Liver (tissue), 9 donors: Measurements from ENCODE around the gene ABCA13. TPM values are rescaled to one million over a fixed set of nuclear protein-coding genes. Genes with fewer than 3 reads are reported as not detected.

Source experiments
- DNase-seq: peaks from one replicate; pipeline ENCODE4 v3.0.0-alpha.2; 2017; ENCODE audit warnings: low spot score
- H3K27ac ChIP-seq, 2 donors: one replicate each; pipeline ENCODE4 v1.7.0; 2013; ENCODE audit warnings: inconsistent platforms in 2 of 2, low read length in 2 of 2, control low read depth in 1 of 2, low read depth in 1 of 2, mild to moderate bottlenecking in 1 of 2
- H3K27me3 ChIP-seq, 4 donors: one replicate each; pipeline versions ENCODE4 v1.6.1 to v1.7.0; 2013; ENCODE audit warnings: low read length in 3 of 4, inconsistent platforms in 1 of 4, mild to moderate bottlenecking in 1 of 4, moderate library complexity in 1 of 4; ENCODE audit not compliant: control insufficient read depth in 4 of 4, insufficient read depth in 4 of 4
- H3K36me3 ChIP-seq, 4 donors: one replicate each; pipeline versions ENCODE4 v1.6.1 to v1.7.0; 2013; ENCODE audit warnings: low read length in 3 of 4, mild to moderate bottlenecking in 3 of 4, low read depth in 1 of 4, moderate library complexity in 1 of 4; ENCODE audit not compliant: control insufficient read depth in 4 of 4, insufficient read depth in 3 of 4
- H3K4me1 ChIP-seq, 4 donors: one replicate each; pipeline versions ENCODE4 v1.6.1 to v1.7.0; 2013; ENCODE audit warnings: low read length in 3 of 4, mild to moderate bottlenecking in 3 of 4, moderate library complexity in 1 of 4; ENCODE audit not compliant: control insufficient read depth in 4 of 4, insufficient read depth in 4 of 4
- H3K4me3 ChIP-seq, 3 donors: one replicate each; pipeline versions ENCODE4 v1.6.1 to v1.7.0; 2013; ENCODE audit warnings: low read length in 3 of 3, control low read depth in 1 of 3, low read depth in 1 of 3, mild to moderate bottlenecking in 1 of 3
- H3K9ac ChIP-seq, 2 donors: one replicate each; pipeline ENCODE4 v1.7.0; 2013; ENCODE audit warnings: low read length in 2 of 2, mild to moderate bottlenecking in 2 of 2, moderate library complexity in 2 of 2, control low read depth in 1 of 2, low read depth in 1 of 2
- H3K9me3 ChIP-seq, 4 donors: one replicate each; pipeline versions ENCODE4 v1.6.1 to v1.7.0; 2013; ENCODE audit warnings: low read length in 3 of 4; ENCODE audit not compliant: control insufficient read depth in 4 of 4
- ATF3 ChIP-seq: IDR thresholded peaks from 2 replicates; pipeline ENCODE4 v1.6.1; 2016; ENCODE audit warnings: antibody characterized with exemption
- EGR1 ChIP-seq, 2 donors: IDR thresholded peaks; 2 replicates each; pipeline ENCODE4 v1.6.1; 2016 to 2018; ENCODE audit warnings: antibody characterized with exemption in 2 of 2, low read depth in 2 of 2
- FOXA1 ChIP-seq: IDR thresholded peaks from 2 replicates; pipeline ENCODE4 v1.6.1; 2016; ENCODE audit warnings: antibody characterized with exemption
- FOXA2 ChIP-seq: IDR thresholded peaks from 2 replicates; pipeline ENCODE4 v1.6.1; 2016; ENCODE audit warnings: antibody characterized with exemption
- GABPA ChIP-seq, 2 donors: IDR thresholded peaks in 1 of 2; conservative IDR thresholded peaks in 1 of 2; 2 replicates each; pipeline ENCODE4 v1.6.1; 2016; ENCODE audit warnings: antibody characterized with exemption in 2 of 2, mild to moderate bottlenecking in 1 of 2, moderate library complexity in 1 of 2
- HNF4A ChIP-seq, 2 donors: conservative IDR thresholded peaks; 2 replicates each; pipeline ENCODE4 v1.6.1; 2016; ENCODE audit warnings: antibody characterized with exemption in 2 of 2, mild to moderate bottlenecking in 2 of 2
- HNF4G ChIP-seq: IDR thresholded peaks from 2 replicates; pipeline ENCODE4 v1.6.1; 2016; ENCODE audit warnings: antibody characterized with exemption
- RAD21 ChIP-seq, 2 donors: IDR thresholded peaks; 2 replicates each; pipeline ENCODE4 v1.6.1; 2016; ENCODE audit warnings: antibody characterized with exemption in 2 of 2, mild to moderate bottlenecking in 2 of 2
- REST ChIP-seq: IDR thresholded peaks from 2 replicates; pipeline ENCODE4 v1.6.1; 2016; ENCODE audit warnings: antibody characterized with exemption, mild to moderate bottlenecking
- RXRA ChIP-seq, 2 donors: IDR thresholded peaks; 2 replicates each; pipeline ENCODE4 v1.6.1; 2017 to 2018; ENCODE audit warnings: antibody characterized with exemption in 2 of 2, mild to moderate bottlenecking in 1 of 2
- SP1 ChIP-seq: IDR thresholded peaks from 2 replicates; pipeline ENCODE4 v1.6.1; 2018; ENCODE audit warnings: antibody characterized with exemption, mild to moderate bottlenecking
- TAF1 ChIP-seq: conservative IDR thresholded peaks from 2 replicates; pipeline ENCODE4 v1.6.1; 2016; ENCODE audit warnings: antibody characterized with exemption, mild to moderate bottlenecking
- YY1 ChIP-seq: IDR thresholded peaks from 2 replicates; pipeline ENCODE4 v1.6.1; 2016; ENCODE audit warnings: antibody characterized with exemption, mild to moderate bottlenecking
- WGBS: extraction: QIAGEN DNeasy Blood & Tissue Kit; methylation state at CpG from one replicate; pipeline ENCODE4 v1.1.7; 2013; 5-methylcytosine and 5-hydroxymethylcytosine counted together
- polyA plus RNA-seq, 2 donors: library from polyadenylated mRNA; stranded (reverse) in 1 of 2; unstranded in 1 of 2; fragments of 200-250 nt in 1 of 2; fragments of >200 nt in 1 of 2; fragmentation: Nextera tagmentation in 1 of 2; extraction: Ambion mirVana in 1 of 2; gene quantifications; one replicate each; pipeline versions ENCODE4 v1.2.1 to v1.2.3, GENCODE V29; 2013 to 2015
- total RNA-seq, 2 donors: library from RNA; depleted of rRNA; stranded (reverse); fragments of >200 nt; gene quantifications; one replicate each; pipeline ENCODE4 v1.2.3, GENCODE V29; 2014
- TF ChIP-seq, protein P1 (sequence below): IDR thresholded peaks from 2 replicates; pipeline ENCODE4 v1.6.1; 2016; ENCODE audit warnings: antibody characterized with exemption
- TF ChIP-seq, protein P2 (sequence below): fragments of 150-350 bp; IDR thresholded peaks from 2 replicates; pipeline ENCODE4 v1.5.1; 2017; ENCODE audit warnings: improper control_type of control experiment, low read depth, low read length; ENCODE audit not compliant: missing input control
- TF ChIP-seq, protein P3 (sequence below): IDR thresholded peaks from 2 replicates; pipeline ENCODE4 v1.6.1; 2016; ENCODE audit warnings: antibody characterized with exemption
- donor health status: healthy.
- donor health status: healthy.
- donor health status: healthy.
- donor health status: healthy.
- donor health status: healthy.

ABCA13 gene
- total and polyA plus RNA-seq, 4 donors, result 0.22 to 1.0 (median 0.66) TPM

GRCh38 chr7:48148311-48148710 lies 22.9 kb upstream of the ABCA13 start:
- Histone ChIP-seq H3K36me3 (no peaks in the 10 kb centered on the region), H3K4me1 (peaks cover 4 to 14% (median 11%) of the 10 kb centered on the region in 4 donors), H3K27ac (no peak overlapping the region), H3K4me3 (no peak overlapping the region), H3K27me3 (no peaks in the 10 kb centered on the region), H3K9ac (no peak overlapping the region), H3K9me3 (no peaks in the 10 kb centered on the region)
- 90% methylated on average over 2 of the region's 2 CpGs for WGBS
- DNase-seq, result no peak
- no peak for TF ChIP-seq REST
- no peak for TF ChIP-seq FOXA2
- TF ChIP-seq RXRA (IDR thresholded peaks at IDR 0.05), result no peak
- no peak for TF ChIP-seq TAF1
- TF ChIP-seq, protein P1, sequence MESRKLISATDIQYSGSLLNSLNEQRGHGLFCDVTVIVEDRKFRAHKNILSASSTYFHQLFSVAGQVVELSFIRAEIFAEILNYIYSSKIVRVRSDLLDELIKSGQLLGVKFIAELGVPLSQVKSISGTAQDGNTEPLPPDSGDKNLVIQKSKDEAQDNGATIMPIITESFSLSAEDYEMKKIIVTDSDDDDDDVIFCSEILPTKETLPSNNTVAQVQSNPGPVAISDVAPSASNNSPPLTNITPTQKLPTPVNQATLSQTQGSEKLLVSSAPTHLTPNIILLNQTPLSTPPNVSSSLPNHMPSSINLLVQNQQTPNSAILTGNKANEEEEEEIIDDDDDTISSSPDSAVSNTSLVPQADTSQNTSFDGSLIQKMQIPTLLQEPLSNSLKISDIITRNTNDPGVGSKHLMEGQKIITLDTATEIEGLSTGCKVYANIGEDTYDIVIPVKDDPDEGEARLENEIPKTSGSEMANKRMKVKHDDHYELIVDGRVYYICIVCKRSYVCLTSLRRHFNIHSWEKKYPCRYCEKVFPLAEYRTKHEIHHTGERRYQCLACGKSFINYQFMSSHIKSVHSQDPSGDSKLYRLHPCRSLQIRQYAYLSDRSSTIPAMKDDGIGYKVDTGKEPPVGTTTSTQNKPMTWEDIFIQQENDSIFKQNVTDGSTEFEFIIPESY, result no peak
- no peak for TF ChIP-seq GABPA (IDR thresholded peaks at IDR 0.05 in 1 of 2, conservative IDR thresholded peaks at IDR 0.05 in 1 of 2)
- TF ChIP-seq FOXA1, result no peak
- no peak for TF ChIP-seq ATF3
- TF ChIP-seq HNF4G, result no peak
- TF ChIP-seq, protein P2, sequence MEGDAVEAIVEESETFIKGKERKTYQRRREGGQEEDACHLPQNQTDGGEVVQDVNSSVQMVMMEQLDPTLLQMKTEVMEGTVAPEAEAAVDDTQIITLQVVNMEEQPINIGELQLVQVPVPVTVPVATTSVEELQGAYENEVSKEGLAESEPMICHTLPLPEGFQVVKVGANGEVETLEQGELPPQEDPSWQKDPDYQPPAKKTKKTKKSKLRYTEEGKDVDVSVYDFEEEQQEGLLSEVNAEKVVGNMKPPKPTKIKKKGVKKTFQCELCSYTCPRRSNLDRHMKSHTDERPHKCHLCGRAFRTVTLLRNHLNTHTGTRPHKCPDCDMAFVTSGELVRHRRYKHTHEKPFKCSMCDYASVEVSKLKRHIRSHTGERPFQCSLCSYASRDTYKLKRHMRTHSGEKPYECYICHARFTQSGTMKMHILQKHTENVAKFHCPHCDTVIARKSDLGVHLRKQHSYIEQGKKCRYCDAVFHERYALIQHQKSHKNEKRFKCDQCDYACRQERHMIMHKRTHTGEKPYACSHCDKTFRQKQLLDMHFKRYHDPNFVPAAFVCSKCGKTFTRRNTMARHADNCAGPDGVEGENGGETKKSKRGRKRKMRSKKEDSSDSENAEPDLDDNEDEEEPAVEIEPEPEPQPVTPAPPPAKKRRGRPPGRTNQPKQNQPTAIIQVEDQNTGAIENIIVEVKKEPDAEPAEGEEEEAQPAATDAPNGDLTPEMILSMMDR, result no peak
- no peak for TF ChIP-seq YY1
- no peak for TF ChIP-seq RAD21 (IDR thresholded peaks at IDR 0.05)

DNA sequence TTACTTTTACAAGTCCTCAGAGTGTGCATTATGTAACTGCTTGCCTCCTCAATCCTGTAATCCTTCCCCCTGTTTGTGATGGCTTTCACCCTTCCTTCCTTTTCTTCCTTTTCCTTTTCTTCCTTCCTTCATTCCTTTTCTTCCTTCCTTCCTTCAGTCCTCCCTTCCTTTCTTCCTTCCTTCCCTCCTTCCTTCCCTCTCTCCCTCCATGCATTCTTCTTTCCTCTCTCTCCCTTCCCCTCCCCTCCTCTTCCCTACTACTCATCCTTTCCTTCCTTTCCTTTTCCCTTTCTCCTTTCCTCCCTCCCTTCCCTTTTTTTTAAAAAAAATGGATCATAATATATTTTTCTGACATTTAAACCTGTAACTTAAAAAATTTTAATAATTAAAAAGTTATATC lies 22.2 kb upstream of the ABCA13 start:
- TF ChIP-seq HNF4A (conservative IDR thresholded peaks at IDR 0.05) (no peak), GABPA (IDR thresholded peaks at IDR 0.05 in 1 of 2, conservative IDR thresholded peaks at IDR 0.05 in 1 of 2) (no peak), EGR1 (IDR thresholded peaks at IDR 0.05; ENCODE audit: low read depth in 2 of 2) (no peak), TAF1 (no peak), ATF3 (no peak), FOXA2 (no peak), RXRA (IDR thresholded peaks at IDR 0.05) (no peak), FOXA1 (no peak), SP1 (no peak)
- TF ChIP-seq, protein P3, sequence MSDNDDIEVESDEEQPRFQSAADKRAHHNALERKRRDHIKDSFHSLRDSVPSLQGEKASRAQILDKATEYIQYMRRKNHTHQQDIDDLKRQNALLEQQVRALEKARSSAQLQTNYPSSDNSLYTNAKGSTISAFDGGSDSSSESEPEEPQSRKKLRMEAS, result no peak
- Histone ChIP-seq H3K27me3 (no peaks in the 10 kb centered on the region), H3K4me1 (peaks cover 0 to 7% (median 6%) of the 10 kb centered on the region in 4 donors), H3K4me3 (no peak overlapping the region), H3K9me3 (no peaks in the 10 kb centered on the region), H3K27ac (no peak overlapping the region), H3K36me3 (no peaks in the 10 kb centered on the region), H3K9ac (no peak overlapping the region)
- no peak for DNase-seq
